Measurements from ENCODE around the gene NCF4.

NCF4 gene

GRCh38 chr22:36865346-36865745 lies 4.5 kb downstream of the NCF4 start:
- no peaks in the 10 kb centered on the region for H3K27me3 ChIP-seq (replicated peaks; ENCODE audit: insufficient read depth, low read length)
- TF ChIP-seq CTCF (IDR thresholded peaks at IDR 0.05; ENCODE audit: low read length) = no peak
- TF ChIP-seq EZH2phosphoT487 (IDR thresholded peaks at IDR 0.05; ENCODE audit: low read length) = no peak
- no peak for TF ChIP-seq EZH2 (optimal IDR thresholded peaks at IDR 0.05; ENCODE audit: low read depth, low read length)
- H3F3A ChIP-seq (ENCODE audit: insufficient read depth, low read length) = peaks cover 10% of the 10 kb centered on the region; the same call in 1 of the 2 replicates
- no peaks in the 10 kb centered on the region for H4K20me1 ChIP-seq (ENCODE audit: insufficient read depth, low read length)
- no peak overlapping the region for H3K4me3 ChIP-seq (ENCODE audit: low read length)
- H3K9me2 ChIP-seq (replicated peaks; ENCODE audit: insufficient read depth, low read length) = no peaks in the 10 kb centered on the region
- no peak overlapping the region for H2AFZ ChIP-seq (ENCODE audit: low read length)
- peaks cover 10% of the 10 kb centered on the region; the same call in 1 of the 2 replicates for H3K79me2 ChIP-seq (ENCODE audit: low read length)
- H3K9me3 ChIP-seq (replicated peaks; ENCODE audit: insufficient read depth, low read length) = no peaks in the 10 kb centered on the region
- DNase-seq = no peak
- H3K9ac ChIP-seq (ENCODE audit: low read length) = no peak overlapping the region
- no peak overlapping the region for H3K4me2 ChIP-seq (ENCODE audit: low read depth, low read length)
- no peak overlapping the region for H3K27ac ChIP-seq (ENCODE audit: low read length)
- H3K4me1 ChIP-seq (ENCODE audit: low read length) = peaks cover 9% of the 10 kb centered on the region
- no peaks in the 10 kb centered on the region for H3K36me3 ChIP-seq (replicated peaks; ENCODE audit: insufficient read depth, low read length)

- Histone ChIP-seq H4K20me1 (ENCODE audit: insufficient read depth, low read length) (no peaks in the 10 kb centered on the region), H3K4me2 (ENCODE audit: low read depth, low read length) (no peak overlapping the region), H2AFZ (ENCODE audit: low read length) (no peak overlapping the region), H3K79me2 (ENCODE audit: low read length) (no peaks in the 10 kb centered on the region), H3F3A (ENCODE audit: insufficient read depth, low read length) (peaks cover 10% of the 10 kb centered on the region), H3K9me3 (replicated peaks; ENCODE audit: insufficient read depth, low read length) (no peaks in the 10 kb centered on the region), H3K27me3 (replicated peaks; ENCODE audit: insufficient read depth, low read length) (no peaks in the 10 kb centered on the region), H3K27ac (ENCODE audit: low read length) (no peak overlapping the region), H3K4me3 (ENCODE audit: low read length) (no peak overlapping the region), H3K9me2 (replicated peaks; ENCODE audit: insufficient read depth, low read length) (no peaks in the 10 kb centered on the region), H3K36me3 (replicated peaks; ENCODE audit: insufficient read depth, low read length) (no peaks in the 10 kb centered on the region), H3K4me1 (ENCODE audit: low read length) (0 out of 2 replicates have a peak, but pooled peaks cover under 1% of the 10 kb centered on the region), H3K9ac (ENCODE audit: low read length) (no peak overlapping the region)
- DNase-seq = no peak
- TF ChIP-seq EZH2phosphoT487 (IDR thresholded peaks at IDR 0.05; ENCODE audit: low read length) = no peak
- TF ChIP-seq CTCF (IDR thresholded peaks at IDR 0.05; ENCODE audit: low read length) = no peak
- no peak for TF ChIP-seq EZH2 (optimal IDR thresholded peaks at IDR 0.05; ENCODE audit: low read depth, low read length)
Observed at GRCh38 chr22:36867695-36868094, 6.9 kb downstream of the NCF4 start.

GRCh38 chr22:36868546-36869181 lies 7.9 kb downstream of the NCF4 start:
- Histone ChIP-seq H3F3A (ENCODE audit: insufficient read depth, low read length) (peaks cover 20% of the 10 kb centered on the region), H3K4me2 (ENCODE audit: low read depth, low read length) (no peak overlapping the region), H3K36me3 (replicated peaks; ENCODE audit: insufficient read depth, low read length) (no peaks in the 10 kb centered on the region), H3K4me1 (ENCODE audit: low read length) (peaks cover 10% of the 10 kb centered on the region), H3K27ac (ENCODE audit: low read length) (no peak overlapping the region), H3K9ac (ENCODE audit: low read length) (no peak overlapping the region), H3K9me2 (replicated peaks; ENCODE audit: insufficient read depth, low read length) (no peaks in the 10 kb centered on the region), H3K4me3 (ENCODE audit: low read length) (no peak overlapping the region), H2AFZ (ENCODE audit: low read length) (no peak overlapping the region), H4K20me1 (ENCODE audit: insufficient read depth, low read length) (no peaks in the 10 kb centered on the region), H3K27me3 (replicated peaks; ENCODE audit: insufficient read depth, low read length) (no peaks in the 10 kb centered on the region), H3K79me2 (ENCODE audit: low read length) (no peaks in the 10 kb centered on the region), H3K9me3 (replicated peaks; ENCODE audit: insufficient read depth, low read length) (no peaks in the 10 kb centered on the region)
- TF ChIP-seq EZH2phosphoT487 (IDR thresholded peaks at IDR 0.05; ENCODE audit: low read length) (no peak), CTCF (IDR thresholded peaks at IDR 0.05; ENCODE audit: low read length) (no peak), EZH2 (optimal IDR thresholded peaks at IDR 0.05; ENCODE audit: low read depth, low read length) (no peak)
- DNase-seq = no peak

Measured in MM.1S (cell line).